ENCODE measurements around the gene KCTD2. TPM values are rescaled to one million over a fixed set of nuclear protein-coding genes. Genes with fewer than 3 reads are reported as not detected.
"Not testable (repeated sequence)": the region's sequence is repeated elsewhere in the genome, so short reads cannot be mapped to it uniquely, and the experiment has no call there.

Gene KCTD2
- total RNA-seq, 6 donors from 2014 or later, result 17.8 to 26.1 (median 22.9) TPM

DNA sequence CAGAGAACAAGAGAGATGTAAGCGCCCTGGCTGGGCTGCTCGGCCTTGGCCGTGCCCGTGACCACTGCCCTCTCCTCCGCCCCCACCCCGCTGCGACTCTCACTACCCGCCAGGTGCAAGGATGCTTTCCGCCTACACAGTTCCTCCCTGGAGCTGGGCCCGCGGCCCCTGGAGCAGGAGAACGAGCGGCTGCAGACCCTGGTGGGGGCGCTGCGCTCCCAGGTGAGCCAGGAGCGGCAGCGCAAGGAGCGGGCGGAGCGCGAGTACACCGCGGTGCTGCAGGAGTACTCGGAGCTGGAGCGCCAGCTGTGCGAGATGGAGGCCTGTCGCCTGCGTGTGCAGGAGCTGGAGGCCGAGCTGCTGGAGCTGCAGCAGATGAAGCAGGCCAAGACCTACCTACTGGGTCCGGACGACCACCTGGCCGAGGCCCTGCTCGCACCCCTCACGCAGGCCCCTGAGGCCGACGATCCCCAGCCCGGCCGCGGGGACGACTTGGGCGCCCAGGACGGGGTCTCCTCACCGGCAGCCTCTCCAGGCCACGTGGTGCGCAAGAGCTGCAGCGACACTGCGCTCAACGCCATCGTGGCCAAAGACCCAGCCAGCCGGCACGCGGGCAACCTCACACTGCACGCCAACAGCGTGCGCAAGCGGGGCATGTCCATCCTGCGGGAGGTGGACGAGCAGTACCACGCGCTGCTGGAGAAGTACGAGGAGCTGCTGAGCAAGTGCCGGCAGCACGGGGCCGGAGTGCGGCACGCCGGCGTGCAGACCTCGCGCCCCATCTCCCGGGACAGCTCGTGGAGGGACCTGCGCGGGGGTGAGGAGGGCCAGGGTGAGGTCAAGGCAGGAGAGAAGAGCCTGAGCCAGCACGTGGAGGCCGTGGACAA, 43.7 kb upstream of the KCTD2 start:
- 91 to 93% methylated on average over 25 to 66 of the region's 76 CpGs for WGBS, 2 donors
- Histone ChIP-seq H3K4me1 (no peaks in the 10 kb centered on the region), H3K27ac (no peak overlapping the region), H3K27me3 (no peaks in the 10 kb centered on the region), H3K36me3 (peaks cover 0 to 63% (median 34%) of the 10 kb centered on the region in 4 donors), H3K9me3 (no peaks in the 10 kb centered on the region), H3K4me3 (no peak overlapping the region)
- peak in 1 of 2 donors; percentile 80 for DNase-seq
- no peak for ATAC-seq (ENCODE audit: low FRiP score in 2 of 2)
- no peak for TF ChIP-seq POLR2A (IDR thresholded peaks at IDR 0.05)
- TF ChIP-seq EP300 (IDR thresholded peaks at IDR 0.05), result no peak
- TF ChIP-seq POLR2AphosphoS5 (IDR thresholded peaks at IDR 0.05), result no peak
- TF ChIP-seq, protein P1, sequence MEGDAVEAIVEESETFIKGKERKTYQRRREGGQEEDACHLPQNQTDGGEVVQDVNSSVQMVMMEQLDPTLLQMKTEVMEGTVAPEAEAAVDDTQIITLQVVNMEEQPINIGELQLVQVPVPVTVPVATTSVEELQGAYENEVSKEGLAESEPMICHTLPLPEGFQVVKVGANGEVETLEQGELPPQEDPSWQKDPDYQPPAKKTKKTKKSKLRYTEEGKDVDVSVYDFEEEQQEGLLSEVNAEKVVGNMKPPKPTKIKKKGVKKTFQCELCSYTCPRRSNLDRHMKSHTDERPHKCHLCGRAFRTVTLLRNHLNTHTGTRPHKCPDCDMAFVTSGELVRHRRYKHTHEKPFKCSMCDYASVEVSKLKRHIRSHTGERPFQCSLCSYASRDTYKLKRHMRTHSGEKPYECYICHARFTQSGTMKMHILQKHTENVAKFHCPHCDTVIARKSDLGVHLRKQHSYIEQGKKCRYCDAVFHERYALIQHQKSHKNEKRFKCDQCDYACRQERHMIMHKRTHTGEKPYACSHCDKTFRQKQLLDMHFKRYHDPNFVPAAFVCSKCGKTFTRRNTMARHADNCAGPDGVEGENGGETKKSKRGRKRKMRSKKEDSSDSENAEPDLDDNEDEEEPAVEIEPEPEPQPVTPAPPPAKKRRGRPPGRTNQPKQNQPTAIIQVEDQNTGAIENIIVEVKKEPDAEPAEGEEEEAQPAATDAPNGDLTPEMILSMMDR (IDR thresholded peaks at IDR 0.05), result no peak

DNA sequence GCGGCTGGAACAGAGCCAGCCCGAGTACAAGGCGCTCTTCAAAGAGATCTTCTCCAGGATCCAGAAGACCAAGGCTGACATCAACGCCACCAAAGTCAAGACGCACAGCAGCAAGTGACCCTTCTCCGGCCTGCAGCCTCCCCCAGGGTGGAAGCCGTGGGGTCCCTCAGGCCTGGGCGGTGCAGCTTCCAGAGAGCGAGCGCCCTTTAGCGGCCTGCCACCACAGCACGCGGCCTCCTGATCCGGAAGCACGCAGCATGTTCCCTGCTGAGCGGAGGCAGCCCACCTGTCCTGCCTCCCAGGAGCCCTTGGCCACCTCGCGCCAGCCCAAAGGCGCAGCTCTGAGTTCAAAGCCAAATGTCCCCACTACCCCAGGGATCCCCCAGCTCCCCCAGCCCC, 43.1 kb upstream of the KCTD2 start:
- ATAC-seq (ENCODE audit: low FRiP score in 2 of 2), result no peak
- no peaks in the 10 kb centered on the region for H3K9me3 ChIP-seq
- H3K27me3 ChIP-seq, result no peaks in the 10 kb centered on the region
- DNase-seq, result peak in 1 of 2 donors; percentile 64
- no peak overlapping the region for H3K4me3 ChIP-seq
- no peak for TF ChIP-seq POLR2A (IDR thresholded peaks at IDR 0.05)
- no peak for TF ChIP-seq POLR2AphosphoS5 (IDR thresholded peaks at IDR 0.05)
- no peak for TF ChIP-seq EP300 (IDR thresholded peaks at IDR 0.05)
- TF ChIP-seq, protein P1 (IDR thresholded peaks at IDR 0.05), result no peak
- 90 to 92% methylated on average over 16 to 18 of the region's 19 CpGs for WGBS, 2 donors
- no peak overlapping the region for H3K27ac ChIP-seq
- H3K36me3 ChIP-seq, result peaks cover 0 to 63% (median 34%) of the 10 kb centered on the region in 4 donors
- H3K4me1 ChIP-seq, result no peaks in the 10 kb centered on the region

DNA sequence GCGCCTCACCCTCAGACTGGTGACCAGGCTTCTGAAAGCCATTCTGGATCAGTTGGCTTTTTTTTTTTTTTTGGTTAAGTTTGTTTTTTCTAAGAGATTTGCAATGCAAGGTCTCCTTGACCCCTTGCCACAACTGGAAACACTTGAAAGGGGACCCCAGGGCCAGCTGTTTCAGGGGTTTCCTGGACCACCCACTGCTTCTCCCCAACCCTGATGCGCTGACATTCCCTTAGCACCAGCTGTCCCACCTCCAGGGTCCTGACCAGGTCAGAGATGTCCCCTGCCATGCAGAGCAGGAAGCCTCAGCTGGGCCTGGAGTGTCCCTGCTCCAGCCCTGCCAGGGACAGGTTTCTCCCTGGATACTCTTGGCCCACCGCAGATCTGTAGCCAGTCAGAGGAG, 42.7 kb upstream of the KCTD2 start:
- DNase-seq (no peak), ATAC-seq (ENCODE audit: low FRiP score in 2 of 2) (no peak)
- Histone ChIP-seq H3K36me3 (peaks cover 0 to 62% (median 34%) of the 10 kb centered on the region in 4 donors), H3K27ac (no peak overlapping the region), H3K27me3 (no peaks in the 10 kb centered on the region), H3K4me1 (no peaks in the 10 kb centered on the region), H3K9me3 (no peaks in the 10 kb centered on the region), H3K4me3 (no peak overlapping the region)
- no peak for TF ChIP-seq POLR2A (IDR thresholded peaks at IDR 0.05)
- no peak for TF ChIP-seq EP300 (IDR thresholded peaks at IDR 0.05)
- TF ChIP-seq, protein P1 (IDR thresholded peaks at IDR 0.05), result no peak
- WGBS, 2 donors, result 100% methylated on average over 2 to 3 of the region's 3 CpGs

DNA sequence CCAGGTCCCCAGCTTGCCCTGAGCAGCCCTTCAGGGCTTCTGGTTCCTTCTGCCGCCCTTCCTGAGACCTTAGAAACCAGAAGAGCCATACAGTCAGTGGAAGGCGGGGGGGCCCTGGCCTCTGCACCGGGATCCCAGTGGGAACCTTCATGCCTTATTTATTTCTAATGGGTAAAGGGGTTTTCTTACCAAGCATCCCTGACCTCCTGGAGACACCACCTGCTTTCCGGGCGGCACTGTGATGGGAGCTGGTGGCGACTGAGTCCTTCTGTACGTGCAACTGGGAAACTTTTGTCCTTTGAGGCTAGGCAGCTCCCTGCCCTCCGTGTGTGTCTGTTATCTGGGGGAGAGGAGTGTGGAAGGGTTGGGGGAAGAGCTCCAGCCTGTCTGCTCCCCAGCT, 41.7 kb upstream of the KCTD2 start:
- H3K4me1 ChIP-seq, result no peaks in the 10 kb centered on the region
- H3K36me3 ChIP-seq, result peaks cover 0 to 55% (median 28%) of the 10 kb centered on the region in 4 donors
- DNase-seq, result no peak
- H3K9me3 ChIP-seq, result no peaks in the 10 kb centered on the region
- WGBS, 2 donors, result 93 to 94% methylated on average over 8 of the region's 8 CpGs
- no peak for ATAC-seq (ENCODE audit: low FRiP score in 2 of 2)
- TF ChIP-seq, protein P1 (IDR thresholded peaks at IDR 0.05), result no peak
- no peak for TF ChIP-seq POLR2A (IDR thresholded peaks at IDR 0.05)
- TF ChIP-seq EP300 (IDR thresholded peaks at IDR 0.05), result no peak
- TF ChIP-seq POLR2AphosphoS5 (IDR thresholded peaks at IDR 0.05), result no peak
- H3K4me3 ChIP-seq, result no peak overlapping the region
- H3K27ac ChIP-seq, result no peak overlapping the region
- no peaks in the 10 kb centered on the region for H3K27me3 ChIP-seq

DNA sequence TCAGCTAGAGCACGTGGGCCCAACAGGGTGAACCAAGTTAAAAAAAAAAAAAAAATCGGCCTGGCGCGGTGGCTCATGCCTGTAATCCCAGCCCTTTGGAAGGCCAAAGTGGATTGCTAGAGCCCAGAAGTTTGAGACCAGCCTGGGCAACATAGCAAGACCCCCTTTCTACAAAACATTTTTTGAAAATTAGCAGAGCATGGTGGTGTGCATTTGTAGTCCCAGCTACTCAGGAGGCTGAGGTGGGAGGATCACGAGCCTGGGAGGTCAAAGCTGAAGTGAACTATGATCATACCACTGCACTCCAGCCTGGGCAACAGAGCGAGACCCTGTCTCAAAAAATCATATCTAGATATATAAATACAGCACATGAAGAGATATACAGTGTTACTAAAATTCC, 40.9 kb upstream of the KCTD2 start:
- ATAC-seq (ENCODE audit: low FRiP score in 2 of 2); H3K9me3 ChIP-seq; H3K4me3 ChIP-seq; H3K27me3 ChIP-seq; H3K4me1 ChIP-seq; H3K27ac ChIP-seq; DNase-seq: not testable (repeated sequence)
- H3K36me3 ChIP-seq, result peaks cover 0 to 48% (median 27%) of the 10 kb centered on the region in 4 donors
- WGBS, 2 donors, result 90 to 94% methylated on average over 6 of the region's 6 CpGs
